H1 (cell line): ENCODE measurements around the gene COL11A2. TPM values are rescaled to one million over a fixed set of nuclear protein-coding genes. Genes with fewer than 3 reads are reported as not detected.
A peak's percentile ranks its signal among the peaks of the same experiment; 100 is the strongest.

Experiments used
- CHD7 ChIP-seq: fragments of 300-600 bp; sonication (generic); IDR thresholded peaks from 2 replicates; pipeline ENCODE4 v1.7.1; 2012; ENCODE audit warnings: low read length, moderate library complexity, mild to moderate bottlenecking, inconsistent platforms; ENCODE audit not compliant: insufficient replicate concordance
- E2F6 ChIP-seq: IDR thresholded peaks from 2 replicates; pipeline ENCODE4 v1.6.1; 2012; ENCODE audit warnings: inconsistent platforms
- EP300 ChIP-seq, 2 experiments: IDR thresholded peaks; 1 replicate in 1 of 2; 2 replicates in 1 of 2; pipeline ENCODE4 v1.6.1; 2011 to 2012; ENCODE audit warnings: low read depth in 2 of 2, low read length in 2 of 2, mild to moderate bottlenecking in 2 of 2, borderline replicate concordance in 1 of 2, inconsistent platforms in 1 of 2, moderate library complexity in 1 of 2
- GTF2F1 ChIP-seq: IDR thresholded peaks from 2 replicates; pipeline ENCODE4 v1.6.1; 2012; ENCODE audit warnings: low read depth, low read length, improper control_type of control experiment, borderline replicate concordance
- HDAC2 ChIP-seq, 2 experiments: fragments of 300-600 bp in 1 of 2; sonication (generic) in 1 of 2; IDR thresholded peaks; 2 replicates each; pipeline ENCODE4 v1.6.1; 2011 to 2012; ENCODE audit warnings: low read depth in 2 of 2, low read length in 2 of 2, mild to moderate bottlenecking in 2 of 2, moderate library complexity in 2 of 2, borderline replicate concordance in 1 of 2, inconsistent platforms in 1 of 2
- JUN ChIP-seq: IDR thresholded peaks from 2 replicates; pipeline ENCODE4 v1.6.1; 2011; ENCODE audit warnings: low read depth, mild to moderate bottlenecking, improper control_type of control experiment, low read length
- SIN3A ChIP-seq, 2 experiments: IDR thresholded peaks in 1 of 2; conservative IDR thresholded peaks in 1 of 2; 2 replicates each; pipeline ENCODE4 v1.6.1; 2011 to 2012; ENCODE audit warnings: low read length in 2 of 2, improper control_type of control experiment in 1 of 2, low read depth in 1 of 2, mild to moderate bottlenecking in 1 of 2
- SP1 ChIP-seq: IDR thresholded peaks from 2 replicates; pipeline ENCODE4 v1.6.1; 2011; ENCODE audit warnings: low read depth, low read length
- TBP ChIP-seq: IDR thresholded peaks from 2 replicates; pipeline ENCODE4 v1.6.1; 2011; ENCODE audit warnings: low read depth, low read length, improper control_type of control experiment
- polyA plus RNA-seq, 7 experiments: library from polyadenylated mRNA; depleted of rRNA in 3 of 7; stranded (reverse) in 5 of 7; unstranded in 2 of 7; fragments of >200 nt in 5 of 7; fragments of 200-250 nt in 2 of 7; gene quantifications; 1 replicate in 5 of 7; 2 replicates in 1 of 7; 4 replicates in 1 of 7; pipeline versions ENCODE4 v1.2.1 to v1.2.3, GENCODE V29; 2011 to 2013; ENCODE audit warnings: missing spikeins in 2 of 7, mixed read lengths in 2 of 7
- total RNA-seq: library from RNA; stranded (reverse); fragmentation: NEBNext Ultra II Directional; extraction: Animal tissue kit (Norgen Biotek cat#: 25700); gene quantifications from 2 replicates; pipeline ENCODE4 v1.2.1, GENCODE V29; 2021

The COL11A2 gene
- total and polyA plus RNA-seq, 2 of the 8 experiments (the other 6 are each of a cell fraction or from before 2014, with no cell fraction given), result 2.8 to 3.8 TPM

- TF ChIP-seq CHD7 (no peak), SIN3A (conservative IDR thresholded peaks at IDR 0.05 in 1 of 2, IDR thresholded peaks at IDR 0.05 in 1 of 2; ENCODE audit: low read depth in 1 of 2, low read length in 2 of 2) (no peak), E2F6 (peak; percentile 25; the same call in 1 of the 2 replicates), GTF2F1 (peak; percentile 58), SP1 (no peak), HDAC2 (IDR thresholded peaks at IDR 0.05; ENCODE audit: borderline replicate concordance in 1 of 2, low read depth in 2 of 2, low read length in 2 of 2) (no peak), TBP (no peak), EP300 (IDR thresholded peaks at IDR 0.05; ENCODE audit: borderline replicate concordance in 1 of 2, low read depth in 2 of 2, low read length in 2 of 2) (no peak), JUN (no peak)
Observed at GRCh38 chr6:33143113-33143770, 49.0 kb downstream of the COL11A2 start (continued).
